Liver (tissue), 9 donors: ENCODE results near the gene KRTDAP. TPM values are rescaled to one million over a fixed set of nuclear protein-coding genes. Genes with fewer than 3 reads are reported as not detected.

Experiments used
- DNase-seq: peaks from one replicate; pipeline ENCODE4 v3.0.0-alpha.2; 2017; ENCODE audit warnings: low spot score
- H3K27ac ChIP-seq, 2 donors: one replicate each; pipeline ENCODE4 v1.7.0; 2013; ENCODE audit warnings: inconsistent platforms in 2 of 2, low read length in 2 of 2, control low read depth in 1 of 2, low read depth in 1 of 2, mild to moderate bottlenecking in 1 of 2
- H3K27me3 ChIP-seq, 4 donors: one replicate each; pipeline versions ENCODE4 v1.6.1 to v1.7.0; 2013; ENCODE audit warnings: low read length in 3 of 4, inconsistent platforms in 1 of 4, mild to moderate bottlenecking in 1 of 4, moderate library complexity in 1 of 4; ENCODE audit not compliant: control insufficient read depth in 4 of 4, insufficient read depth in 4 of 4
- H3K36me3 ChIP-seq, 4 donors: one replicate each; pipeline versions ENCODE4 v1.6.1 to v1.7.0; 2013; ENCODE audit warnings: low read length in 3 of 4, mild to moderate bottlenecking in 3 of 4, low read depth in 1 of 4, moderate library complexity in 1 of 4; ENCODE audit not compliant: control insufficient read depth in 4 of 4, insufficient read depth in 3 of 4
- H3K4me1 ChIP-seq, 4 donors: one replicate each; pipeline versions ENCODE4 v1.6.1 to v1.7.0; 2013; ENCODE audit warnings: low read length in 3 of 4, mild to moderate bottlenecking in 3 of 4, moderate library complexity in 1 of 4; ENCODE audit not compliant: control insufficient read depth in 4 of 4, insufficient read depth in 4 of 4
- H3K4me3 ChIP-seq, 3 donors: one replicate each; pipeline versions ENCODE4 v1.6.1 to v1.7.0; 2013; ENCODE audit warnings: low read length in 3 of 3, control low read depth in 1 of 3, low read depth in 1 of 3, mild to moderate bottlenecking in 1 of 3
- H3K9ac ChIP-seq, 2 donors: one replicate each; pipeline ENCODE4 v1.7.0; 2013; ENCODE audit warnings: low read length in 2 of 2, mild to moderate bottlenecking in 2 of 2, moderate library complexity in 2 of 2, control low read depth in 1 of 2, low read depth in 1 of 2
- H3K9me3 ChIP-seq, 4 donors: one replicate each; pipeline versions ENCODE4 v1.6.1 to v1.7.0; 2013; ENCODE audit warnings: low read length in 3 of 4; ENCODE audit not compliant: control insufficient read depth in 4 of 4
- ATF3 ChIP-seq: IDR thresholded peaks from 2 replicates; pipeline ENCODE4 v1.6.1; 2016; ENCODE audit warnings: antibody characterized with exemption
- CTCF ChIP-seq: fragments of 150-350 bp; IDR thresholded peaks from 2 replicates; pipeline ENCODE4 v1.5.1; 2017; ENCODE audit warnings: improper control_type of control experiment, low read depth, low read length; ENCODE audit not compliant: missing input control
- EGR1 ChIP-seq, 2 donors: IDR thresholded peaks; 2 replicates each; pipeline ENCODE4 v1.6.1; 2016 to 2018; ENCODE audit warnings: antibody characterized with exemption in 2 of 2, low read depth in 2 of 2
- FOXA1 ChIP-seq: IDR thresholded peaks from 2 replicates; pipeline ENCODE4 v1.6.1; 2016; ENCODE audit warnings: antibody characterized with exemption
- FOXA2 ChIP-seq: IDR thresholded peaks from 2 replicates; pipeline ENCODE4 v1.6.1; 2016; ENCODE audit warnings: antibody characterized with exemption
- GABPA ChIP-seq, 2 donors: IDR thresholded peaks in 1 of 2; conservative IDR thresholded peaks in 1 of 2; 2 replicates each; pipeline ENCODE4 v1.6.1; 2016; ENCODE audit warnings: antibody characterized with exemption in 2 of 2, mild to moderate bottlenecking in 1 of 2, moderate library complexity in 1 of 2
- HNF4A ChIP-seq, 2 donors: conservative IDR thresholded peaks; 2 replicates each; pipeline ENCODE4 v1.6.1; 2016; ENCODE audit warnings: antibody characterized with exemption in 2 of 2, mild to moderate bottlenecking in 2 of 2
- HNF4G ChIP-seq: IDR thresholded peaks from 2 replicates; pipeline ENCODE4 v1.6.1; 2016; ENCODE audit warnings: antibody characterized with exemption
- JUND ChIP-seq, 2 donors: IDR thresholded peaks; 2 replicates each; pipeline ENCODE4 v1.6.1; 2016; ENCODE audit warnings: antibody characterized with exemption in 2 of 2
- MAX ChIP-seq: IDR thresholded peaks from 2 replicates; pipeline ENCODE4 v1.6.1; 2016; ENCODE audit warnings: antibody characterized with exemption
- NR2F2 ChIP-seq: IDR thresholded peaks from 2 replicates; pipeline ENCODE4 v1.6.1; 2016; ENCODE audit warnings: antibody characterized with exemption
- RAD21 ChIP-seq, 2 donors: IDR thresholded peaks; 2 replicates each; pipeline ENCODE4 v1.6.1; 2016; ENCODE audit warnings: antibody characterized with exemption in 2 of 2, mild to moderate bottlenecking in 2 of 2
- REST ChIP-seq: IDR thresholded peaks from 2 replicates; pipeline ENCODE4 v1.6.1; 2016; ENCODE audit warnings: antibody characterized with exemption, mild to moderate bottlenecking
- RXRA ChIP-seq, 2 donors: IDR thresholded peaks; 2 replicates each; pipeline ENCODE4 v1.6.1; 2017 to 2018; ENCODE audit warnings: antibody characterized with exemption in 2 of 2, mild to moderate bottlenecking in 1 of 2
- SP1 ChIP-seq: IDR thresholded peaks from 2 replicates; pipeline ENCODE4 v1.6.1; 2018; ENCODE audit warnings: antibody characterized with exemption, mild to moderate bottlenecking
- TAF1 ChIP-seq: conservative IDR thresholded peaks from 2 replicates; pipeline ENCODE4 v1.6.1; 2016; ENCODE audit warnings: antibody characterized with exemption, mild to moderate bottlenecking
- YY1 ChIP-seq: IDR thresholded peaks from 2 replicates; pipeline ENCODE4 v1.6.1; 2016; ENCODE audit warnings: antibody characterized with exemption, mild to moderate bottlenecking
- ZBTB33 ChIP-seq: IDR thresholded peaks from 2 replicates; pipeline ENCODE4 v1.6.1; 2016; ENCODE audit warnings: antibody characterized with exemption
- WGBS: extraction: QIAGEN DNeasy Blood & Tissue Kit; methylation state at CpG from one replicate; pipeline ENCODE4 v1.1.7; 2013; 5-methylcytosine and 5-hydroxymethylcytosine counted together
- polyA plus RNA-seq, 2 donors: library from polyadenylated mRNA; stranded (reverse) in 1 of 2; unstranded in 1 of 2; fragments of 200-250 nt in 1 of 2; fragments of >200 nt in 1 of 2; fragmentation: Nextera tagmentation in 1 of 2; extraction: Ambion mirVana in 1 of 2; gene quantifications; one replicate each; pipeline versions ENCODE4 v1.2.1 to v1.2.3, GENCODE V29; 2013 to 2015
- total RNA-seq, 2 donors: library from RNA; depleted of rRNA; stranded (reverse); fragments of >200 nt; gene quantifications; one replicate each; pipeline ENCODE4 v1.2.3, GENCODE V29; 2014
- donor health status: healthy.
- donor health status: healthy.
- donor health status: healthy.
- donor health status: healthy.
- donor health status: healthy.

Gene KRTDAP
- total and polyA plus RNA-seq, 4 donors, result not detected

DNA sequence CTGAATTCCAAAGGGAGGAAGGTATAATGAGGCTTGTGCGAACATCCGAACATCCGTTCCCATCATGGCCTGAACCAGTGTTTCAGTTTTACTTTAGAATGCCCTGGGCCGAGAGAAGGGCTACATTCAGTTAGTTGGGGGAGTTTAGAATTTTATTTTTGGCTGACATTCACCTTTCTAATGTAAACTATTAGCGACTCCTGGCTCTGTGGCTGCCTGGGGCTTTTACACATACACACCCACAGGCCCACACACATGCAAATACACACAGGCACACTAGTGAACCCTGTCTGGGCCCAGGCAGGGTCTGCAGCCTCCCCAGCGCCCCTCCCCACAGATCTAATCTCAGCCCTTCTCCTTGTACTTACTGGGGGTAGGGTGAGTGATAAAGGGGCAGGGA is 49.0 kb upstream of the KRTDAP start:
- no peak overlapping the region for H3K9ac ChIP-seq
- no peaks in the 10 kb centered on the region for H3K27me3 ChIP-seq
- H3K4me1 ChIP-seq, result peaks cover 0 to 2% (median under 1%) of the 10 kb centered on the region in 4 donors
- no peaks in the 10 kb centered on the region for H3K9me3 ChIP-seq
- TF ChIP-seq RXRA (IDR thresholded peaks at IDR 0.05) (no peak), RAD21 (IDR thresholded peaks at IDR 0.05) (no peak), FOXA2 (no peak), GABPA (IDR thresholded peaks at IDR 0.05 in 1 of 2, conservative IDR thresholded peaks at IDR 0.05 in 1 of 2) (no peak), JUND (IDR thresholded peaks at IDR 0.05) (no peak), NR2F2 (no peak), CTCF (no peak), REST (no peak), MAX (no peak), SP1 (no peak), ATF3 (no peak), HNF4A (conservative IDR thresholded peaks at IDR 0.05) (no peak), EGR1 (IDR thresholded peaks at IDR 0.05; ENCODE audit: low read depth in 2 of 2) (no peak), FOXA1 (no peak), HNF4G (no peak), ZBTB33 (no peak), YY1 (no peak), TAF1 (no peak)
- no peaks in the 10 kb centered on the region for H3K36me3 ChIP-seq
- no peak overlapping the region for H3K4me3 ChIP-seq
- no peak overlapping the region for H3K27ac ChIP-seq
- DNase-seq, result no peak
- 80% methylated on average over 6 of the region's 6 CpGs for WGBS
